HG02870 (cell line): ENCODE data around the gene UBASH3A.

Source experiments
- ATAC-seq: cut with Tn5 transposase; IDR thresholded peaks from one replicate; pipeline ENCODE4 v1.9.1; 2021; ENCODE audit warnings: mild to moderate bottlenecking, moderate library complexity; ENCODE audit not compliant: unreplicated experiment

The UBASH3A gene

GRCh38 chr21:42403611-42404231 lies at the start of gene UBASH3A:
Gene UBASH3A, plus strand, starts transcription at chr21:42403902. Its CDS starts 44 bp downstream, at chr21:42403946.
- ATAC-seq, result no peak

GRCh38 chr21:42356046-42356445 lies 47.7 kb upstream of the UBASH3A start:
- ATAC-seq, result no peak

- no peak for ATAC-seq
Observed at GRCh38 chr21:42356650-42357049, 47.1 kb upstream of the UBASH3A start.

GRCh38 chr21:42357307-42357706 lies 46.4 kb upstream of the UBASH3A start:
- no peak for ATAC-seq

- no peak for ATAC-seq
Observed at GRCh38 chr21:42358261-42358660, 45.4 kb upstream of the UBASH3A start.

GRCh38 chr21:42358937-42359336 lies 44.8 kb upstream of the UBASH3A start:
- ATAC-seq, result no peak

- ATAC-seq, result no peak
Observed at GRCh38 chr21:42360317-42360716, 43.4 kb upstream of the UBASH3A start.

GRCh38 chr21:42361286-42361685 lies 42.4 kb upstream of the UBASH3A start:
- no peak for ATAC-seq

GRCh38 chr21:42362198-42362597 lies 41.5 kb upstream of the UBASH3A start:
- no peak for ATAC-seq

- ATAC-seq, result no peak
Observed at GRCh38 chr21:42362700-42363099, 41.0 kb upstream of the UBASH3A start.

- ATAC-seq, result no peak
Observed at GRCh38 chr21:42363312-42363711, 40.4 kb upstream of the UBASH3A start.

- no peak for ATAC-seq
Observed at GRCh38 chr21:42364304-42364865, 39.3 kb upstream of the UBASH3A start.

- no peak for ATAC-seq
Observed at GRCh38 chr21:42365770-42366169, 37.9 kb upstream of the UBASH3A start.

- no peak for ATAC-seq
Observed at GRCh38 chr21:42366292-42367010, 37.3 kb upstream of the UBASH3A start, which contains the start of gene TFF1. Gene TFF1, minus strand, starts transcription at chr21:42366535. Its CDS starts 40 bp downstream, at chr21:42366495.

- no peak for ATAC-seq
Observed at GRCh38 chr21:42367367-42368165, 36.1 kb upstream of the UBASH3A start.

GRCh38 chr21:42369821-42370220 lies 33.9 kb upstream of the UBASH3A start:
- no peak for ATAC-seq

GRCh38 chr21:42370894-42371654 lies 32.6 kb upstream of the UBASH3A start:
- ATAC-seq, result no peak

GRCh38 chr21:42373196-42373907 lies 30.4 kb upstream of the UBASH3A start:
- ATAC-seq, result no peak

GRCh38 chr21:42373908-42374455 lies 29.7 kb upstream of the UBASH3A start:
- ATAC-seq, result no peak

- no peak for ATAC-seq
Observed at GRCh38 chr21:42374457-42374856, 29.2 kb upstream of the UBASH3A start.
